Prostate gland (tissue), 2 donors: ENCODE results near the gene SNRPA1. TPM values are rescaled to one million over a fixed set of nuclear protein-coding genes. Genes with fewer than 3 reads are reported as not detected.

Experiments used
- DNase-seq: peaks from one replicate; pipeline ENCODE4 v3.0.0-alpha.2; 2019; ENCODE audit warnings: low spot score
- H3K27ac ChIP-seq, 2 donors: fragments of 200-600 bp; sonication (generic); 2 replicates each; pipeline ENCODE4 v1.5.1; 2017 to 2019
- H3K27me3 ChIP-seq: fragments of 200-600 bp; sonication (generic); replicated peaks from 2 replicates; pipeline ENCODE4 v1.5.1; 2019; ENCODE audit not compliant: insufficient read depth
- H3K36me3 ChIP-seq, 2 donors: fragments of 200-600 bp; sonication (generic); 1 replicate in 1 of 2; 2 replicates in 1 of 2; pipeline versions ENCODE4 v1.5.1 to v1.8.1; 2017 to 2019
- H3K4me1 ChIP-seq: fragments of 200-600 bp; sonication (generic); replicated peaks from 2 replicates; pipeline ENCODE4 v1.5.1; 2019
- H3K4me3 ChIP-seq, 2 donors: fragments of 200-600 bp; sonication (generic); 2 replicates each; pipeline ENCODE4 v1.5.1; 2017 to 2019
- H3K9me3 ChIP-seq: fragments of 200-600 bp; sonication (generic); 2 replicates; pipeline ENCODE4 v1.5.1; 2017
- POLR2A ChIP-seq: fragments of 450-650 bp; IDR thresholded peaks from one replicate; pipeline ENCODE4 v1.6.1; 2016; ENCODE audit warnings: antibody characterized with exemption, mild to moderate bottlenecking
- POLR2AphosphoS5 ChIP-seq: sonication (generic); formaldehyde crosslinking; IDR thresholded peaks from one replicate; pipeline ENCODE4 v1.6.1; 2017; ENCODE audit warnings: antibody characterized with exemption
- WGBS: methylation state at CpG from one replicate; pipeline ENCODE4 v1.1.5; 2018; 5-methylcytosine and 5-hydroxymethylcytosine counted together
- intact Hi-C: fragments of 100-400 bp; cut with DNase I; formaldehyde crosslinking; loops from one replicate; pipeline ENCODE4 v1.14.2; 2022
- total RNA-seq, 2 donors: library from RNA; depleted of rRNA; stranded (reverse); fragments of >200 nt; gene quantifications; one replicate each; pipeline ENCODE4 v1.1.0, GENCODE V29; 2016
- TF ChIP-seq, protein P1 (sequence below), 4 experiments: fragments of 200-600 bp in 2 of 4; fragments of 450-650 bp in 2 of 4; sonication (generic) in 2 of 4; IDR thresholded peaks; 1 replicate in 3 of 4; 2 replicates in 1 of 4; pipeline ENCODE4 v1.5.1; 2016 to 2019; ENCODE audit warnings: antibody characterized with exemption in 4 of 4, mild to moderate bottlenecking in 2 of 4, moderate library complexity in 2 of 4

The SNRPA1 gene
- total RNA-seq, 2 donors from 2014 or later, result 23.6 to 55.3 TPM

DNA sequence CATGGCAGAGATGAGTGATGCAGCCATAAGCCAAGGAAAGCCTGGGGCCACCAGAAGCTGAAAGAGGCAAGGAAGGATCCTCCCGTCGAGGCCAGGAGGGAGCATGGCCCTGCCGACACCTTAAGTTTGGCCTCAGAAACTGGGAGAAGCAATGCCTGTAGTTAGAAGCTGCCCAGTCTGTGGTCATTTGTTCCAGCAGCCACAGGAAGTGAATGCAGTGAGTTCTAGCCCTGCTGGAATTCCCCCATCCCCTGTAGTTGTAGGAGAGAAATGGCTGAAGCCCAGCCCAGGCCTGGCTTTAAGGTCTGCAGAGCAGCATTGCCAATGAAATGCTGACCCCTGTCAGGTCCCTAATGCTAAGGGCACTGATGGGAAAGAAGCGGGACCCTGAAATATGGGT is 31.0 kb downstream of the SNRPA1 start:
- WGBS, result 97% methylated on average over 4 of the region's 4 CpGs
- Histone ChIP-seq H3K4me1 (no peaks in the 10 kb centered on the region), H3K27me3 (no peaks in the 10 kb centered on the region), H3K4me3 (no peak overlapping the region), H3K27ac (no peak overlapping the region), H3K36me3 (no peaks in the 10 kb centered on the region), H3K9me3 (no peaks in the 10 kb centered on the region)
- intact Hi-C loops, result no loop called here
- DNase-seq, result no peak
- no peak for TF ChIP-seq POLR2AphosphoS5
- TF ChIP-seq, protein P1, sequence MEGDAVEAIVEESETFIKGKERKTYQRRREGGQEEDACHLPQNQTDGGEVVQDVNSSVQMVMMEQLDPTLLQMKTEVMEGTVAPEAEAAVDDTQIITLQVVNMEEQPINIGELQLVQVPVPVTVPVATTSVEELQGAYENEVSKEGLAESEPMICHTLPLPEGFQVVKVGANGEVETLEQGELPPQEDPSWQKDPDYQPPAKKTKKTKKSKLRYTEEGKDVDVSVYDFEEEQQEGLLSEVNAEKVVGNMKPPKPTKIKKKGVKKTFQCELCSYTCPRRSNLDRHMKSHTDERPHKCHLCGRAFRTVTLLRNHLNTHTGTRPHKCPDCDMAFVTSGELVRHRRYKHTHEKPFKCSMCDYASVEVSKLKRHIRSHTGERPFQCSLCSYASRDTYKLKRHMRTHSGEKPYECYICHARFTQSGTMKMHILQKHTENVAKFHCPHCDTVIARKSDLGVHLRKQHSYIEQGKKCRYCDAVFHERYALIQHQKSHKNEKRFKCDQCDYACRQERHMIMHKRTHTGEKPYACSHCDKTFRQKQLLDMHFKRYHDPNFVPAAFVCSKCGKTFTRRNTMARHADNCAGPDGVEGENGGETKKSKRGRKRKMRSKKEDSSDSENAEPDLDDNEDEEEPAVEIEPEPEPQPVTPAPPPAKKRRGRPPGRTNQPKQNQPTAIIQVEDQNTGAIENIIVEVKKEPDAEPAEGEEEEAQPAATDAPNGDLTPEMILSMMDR (IDR thresholded peaks at IDR 0.05), result no peak
- no peak for TF ChIP-seq POLR2A

- no peak overlapping the region for H3K4me3 ChIP-seq
- H3K27me3 ChIP-seq, result no peaks in the 10 kb centered on the region
- no peak for DNase-seq
- 77% methylated on average over 4 of the region's 4 CpGs for WGBS
- intact Hi-C loops, result no loop called here
- TF ChIP-seq POLR2AphosphoS5 (no peak), POLR2A (no peak)
- H3K9me3 ChIP-seq, result no peaks in the 10 kb centered on the region
- no peaks in the 10 kb centered on the region for H3K4me1 ChIP-seq
- H3K27ac ChIP-seq, result no peak overlapping the region
- no peaks in the 10 kb centered on the region for H3K36me3 ChIP-seq
These were observed 32.5 kb downstream of the SNRPA1 start for GRCh38 chr15:101262551-101262950.

GRCh38 chr15:101258238-101259144 is 36.6 kb downstream of the SNRPA1 start:
- intact Hi-C loops, result loop anchor here (2.0 to 10.0 kb wide), 2 partner anchors 244 to 634 kb away; no protein-coding TSS in a partner anchor
- Histone ChIP-seq H3K4me3 (no peak overlapping the region), H3K36me3 (no peaks in the 10 kb centered on the region), H3K27ac (no peak overlapping the region), H3K9me3 (no peaks in the 10 kb centered on the region), H3K4me1 (no peaks in the 10 kb centered on the region), H3K27me3 (no peaks in the 10 kb centered on the region)
- peak; percentile 60 for DNase-seq
- no peak for TF ChIP-seq POLR2A
- TF ChIP-seq POLR2AphosphoS5, result peak; percentile 30
- TF ChIP-seq, protein P1 (IDR thresholded peaks at IDR 0.05), result peak; percentile 66 to 93 (median 88)
- WGBS, result 34% methylated on average over 11 of the region's 11 CpGs

GRCh38 chr15:101256757-101257156 is 38.3 kb downstream of the SNRPA1 start:
- H3K27ac ChIP-seq, result no peak overlapping the region
- no peaks in the 10 kb centered on the region for H3K27me3 ChIP-seq
- H3K4me1 ChIP-seq, result no peaks in the 10 kb centered on the region
- intact Hi-C loops, result loop anchor here (10.0 kb wide), 1 partner anchor 632 kb away; no protein-coding TSS in a partner anchor
- no peaks in the 10 kb centered on the region for H3K36me3 ChIP-seq
- no peaks in the 10 kb centered on the region for H3K9me3 ChIP-seq
- DNase-seq, result no peak
- 92% methylated on average over 6 of the region's 6 CpGs for WGBS
- TF ChIP-seq POLR2A (no peak), POLR2AphosphoS5 (no peak)
- TF ChIP-seq, protein P1 (IDR thresholded peaks at IDR 0.05), result no peak
- H3K4me3 ChIP-seq, result no peak overlapping the region

- no peaks in the 10 kb centered on the region for H3K27me3 ChIP-seq
- no peaks in the 10 kb centered on the region for H3K36me3 ChIP-seq
- H3K27ac ChIP-seq, result no peak overlapping the region
- H3K9me3 ChIP-seq, result no peaks in the 10 kb centered on the region
- no peak overlapping the region for H3K4me3 ChIP-seq
- intact Hi-C loops, result loop anchor here (10.0 kb wide), 1 partner anchor 631 kb away; no protein-coding TSS in a partner anchor
- TF ChIP-seq POLR2AphosphoS5, result no peak
- DNase-seq, result no peak
- no peaks in the 10 kb centered on the region for H3K4me1 ChIP-seq
- WGBS, result 42% methylated on average over 8 of the region's 8 CpGs
These were observed 39.3 kb downstream of the SNRPA1 start for GRCh38 chr15:101255615-101256241.
